HuH-7.5 (cell line): Measurements from ENCODE around the gene KIF17.

Experiments used
- DNase-seq: peaks from one replicate; pipeline ENCODE4 v3.0.0; 2011; ENCODE audit warnings: low spot score

KIF17 gene

GRCh38 chr1:20710469-20711284, 7.1 kb downstream of the KIF17 start:
- no peak for DNase-seq

GRCh38 chr1:20709868-20710267, 7.9 kb downstream of the KIF17 start:
- no peak for DNase-seq

GRCh38 chr1:20708891-20709290, 8.9 kb downstream of the KIF17 start:
- no peak for DNase-seq

- DNase-seq = no peak
Measured at GRCh38 chr1:20708057-20708456, 9.8 kb downstream of the KIF17 start.

DNA sequence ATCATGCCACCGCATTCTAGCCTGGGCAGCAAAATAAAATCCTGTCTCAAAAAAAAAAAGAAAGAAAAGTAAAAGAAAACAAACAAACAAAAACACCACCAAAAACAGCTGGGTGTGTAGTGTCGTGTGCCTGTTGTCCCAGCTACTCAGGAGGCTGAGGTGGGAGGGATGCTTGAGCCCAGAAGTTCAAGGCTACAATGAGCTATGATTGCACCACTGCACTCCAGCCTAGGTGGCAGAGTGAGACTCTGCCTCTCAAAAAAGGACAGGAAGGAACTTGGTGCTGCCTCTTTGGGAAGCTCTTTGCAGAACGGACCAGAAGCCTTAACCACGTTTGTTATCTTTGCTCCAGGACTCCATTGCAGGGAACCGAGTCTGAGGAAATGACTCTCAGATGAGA, 11.0 kb downstream of the KIF17 start:
- DNase-seq = no peak

DNA sequence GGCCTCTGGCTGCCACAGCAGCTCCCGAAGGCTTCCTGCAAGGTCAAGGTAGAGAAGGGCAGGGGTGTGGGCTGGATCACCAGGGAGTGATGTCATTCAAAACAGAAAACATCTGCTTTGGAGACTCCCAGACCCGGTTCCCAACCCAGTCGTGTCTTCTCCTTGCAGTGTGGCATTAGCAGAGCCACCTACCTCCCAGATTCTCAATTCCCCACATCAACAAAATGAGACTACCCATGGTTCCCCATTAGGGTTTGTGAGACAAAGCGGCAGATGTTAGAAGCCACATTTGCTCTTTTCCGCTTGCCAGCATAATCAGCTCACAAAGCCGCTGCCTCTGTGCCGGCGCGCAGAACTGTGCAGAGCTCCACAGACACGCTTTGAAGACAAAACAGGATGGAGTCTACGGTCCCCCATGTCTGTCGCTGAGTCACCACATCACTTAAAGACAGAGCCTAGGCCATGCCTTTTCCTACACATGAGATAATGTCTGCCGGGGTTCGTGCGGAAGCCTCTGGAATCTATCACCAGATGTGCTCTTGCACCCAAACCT, 12.5 kb downstream of the KIF17 start:
- DNase-seq = no peak

- DNase-seq = no peak
Measured at GRCh38 chr1:20704390-20705202, 13.2 kb downstream of the KIF17 start.

- no peak for DNase-seq
Measured at GRCh38 chr1:20703124-20703756, 14.6 kb downstream of the KIF17 start.

DNA sequence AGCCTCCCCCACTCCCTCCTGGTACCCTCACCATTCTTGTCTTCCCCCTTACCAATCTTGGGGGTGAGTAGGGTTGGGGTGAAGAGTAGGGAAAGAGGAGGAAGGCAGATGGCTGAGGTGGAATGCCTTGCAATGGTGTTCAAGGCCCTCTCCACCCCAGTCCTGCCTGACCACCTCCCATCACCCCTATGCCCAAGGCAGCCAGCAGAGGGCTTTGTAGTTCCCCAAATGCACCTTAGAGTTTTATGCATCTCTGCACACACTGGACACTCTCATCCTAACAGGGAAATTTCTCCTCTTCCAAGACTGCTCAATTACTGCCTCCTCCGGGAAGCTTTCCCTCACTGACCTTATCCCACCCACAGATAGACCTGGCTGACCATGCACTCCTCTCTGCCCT, 15.4 kb downstream of the KIF17 start:
- DNase-seq = no peak

- DNase-seq = no peak
Measured at GRCh38 chr1:20701847-20702246, 16.0 kb downstream of the KIF17 start.

DNA sequence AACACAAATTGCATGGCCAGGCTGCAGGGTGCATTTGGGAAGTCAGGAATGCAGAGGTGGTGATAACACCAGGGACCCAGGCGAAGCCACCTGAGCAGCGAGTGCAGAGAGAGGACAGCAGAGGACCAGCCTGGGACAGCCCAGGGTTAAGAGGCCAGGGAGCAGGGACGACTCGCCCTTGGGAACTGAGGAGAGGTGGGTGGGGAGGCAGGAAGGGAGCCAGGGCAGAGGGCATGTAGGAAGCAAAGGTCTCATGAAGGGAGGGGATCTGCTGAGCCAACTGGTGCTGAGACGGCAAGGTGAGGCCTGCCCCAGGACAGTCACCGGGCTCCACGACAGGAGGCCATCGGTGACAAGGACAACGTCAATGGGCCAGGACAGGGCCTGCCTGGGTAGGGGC, 16.4 kb downstream of the KIF17 start:
- DNase-seq = no peak

GRCh38 chr1:20700636-20701215, 17.1 kb downstream of the KIF17 start:
- no peak for DNase-seq

DNA sequence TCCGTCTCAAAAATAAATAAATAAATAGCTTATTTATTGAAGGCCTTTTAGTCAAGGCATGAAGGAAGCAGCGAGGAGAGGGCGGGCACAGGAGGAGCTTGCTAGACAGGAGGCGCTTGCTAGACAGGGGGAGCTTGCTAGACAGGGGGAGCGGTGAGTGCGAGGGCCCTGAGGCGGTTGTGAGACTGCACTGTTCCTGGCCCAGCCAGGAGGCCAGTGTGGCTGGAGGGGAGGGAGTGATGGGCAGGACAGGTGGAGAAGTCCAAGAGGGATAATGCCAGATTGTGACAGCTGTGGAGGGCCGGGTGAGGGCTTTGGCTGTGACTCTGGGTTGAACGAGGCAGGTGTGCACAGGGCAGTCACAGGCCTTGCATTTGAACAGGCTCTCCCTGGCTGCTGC, 18.2 kb downstream of the KIF17 start:
- no peak for DNase-seq

GRCh38 chr1:20698195-20698910, 19.5 kb downstream of the KIF17 start:
- no peak for DNase-seq

- no peak for DNase-seq
Measured at GRCh38 chr1:20697563-20697962, 20.2 kb downstream of the KIF17 start.

- peak; percentile 83 for DNase-seq
Measured at GRCh38 chr1:20696397-20697333, 21.1 kb downstream of the KIF17 start.

DNA sequence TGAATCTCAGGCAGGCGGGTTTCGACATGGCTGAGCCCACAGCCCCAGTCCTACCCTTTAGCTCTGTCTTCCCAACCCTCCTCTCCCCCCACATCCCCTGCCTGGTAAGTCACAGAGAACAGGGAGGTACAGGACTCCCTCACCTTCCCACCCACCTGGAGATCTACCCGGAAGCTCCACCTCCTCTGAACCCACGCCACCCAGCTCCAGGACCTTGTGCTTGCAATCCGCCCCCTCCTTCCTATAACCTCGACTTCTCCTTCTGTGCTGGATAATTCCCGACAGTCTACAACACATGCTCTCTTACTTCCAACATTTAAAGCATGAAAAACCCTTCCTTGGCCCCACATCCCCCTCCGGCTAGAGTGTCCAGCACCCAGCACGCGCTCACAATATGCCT, 22.3 kb downstream of the KIF17 start:
- DNase-seq = no peak

GRCh38 chr1:20693623-20694022, 24.2 kb downstream of the KIF17 start:
- DNase-seq = no peak

DNA sequence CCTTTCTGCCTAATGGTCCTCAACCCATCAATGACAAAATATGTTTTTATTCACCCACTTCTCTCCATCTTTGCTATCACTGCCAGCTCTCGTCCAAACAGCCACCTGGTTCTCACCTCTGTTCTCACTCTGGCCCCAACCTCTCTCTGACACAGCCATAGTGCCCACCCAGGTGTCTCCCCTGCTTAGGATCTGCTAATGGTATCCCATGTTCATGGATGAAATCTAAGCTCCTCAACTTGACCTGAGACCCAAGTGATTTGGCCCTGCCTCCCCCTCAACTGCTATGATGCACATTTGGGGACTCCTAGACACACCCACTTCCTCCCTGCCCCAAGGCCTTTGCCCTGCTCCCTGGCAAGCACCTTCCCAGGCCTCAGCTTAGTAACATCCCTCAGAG, 25.9 kb downstream of the KIF17 start:
- no peak for DNase-seq

GRCh38 chr1:20689645-20690056, 28.2 kb downstream of the KIF17 start:
- no peak for DNase-seq
